ENCODE measurements around the gene TRRAP.

DNA sequence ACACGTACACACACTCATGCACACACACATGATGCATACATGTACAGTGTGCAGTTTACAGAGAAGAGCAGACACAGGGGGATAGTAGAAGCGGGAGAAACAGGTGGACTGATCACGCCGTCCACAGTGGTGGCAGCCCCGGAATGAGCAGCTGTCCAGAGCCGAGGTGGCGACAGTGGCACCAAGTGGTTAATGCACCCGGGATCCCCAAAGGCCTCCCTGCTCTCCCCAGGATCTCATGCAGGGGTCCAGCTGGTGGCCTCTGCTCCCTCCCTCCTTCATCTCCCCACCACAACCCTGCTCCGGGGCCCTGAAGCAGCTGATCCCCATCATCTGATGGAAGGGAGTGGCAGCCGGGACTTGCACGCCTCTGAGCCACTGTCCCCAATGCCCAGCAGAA, 38.2 kb upstream of the TRRAP start:
- TF ChIP-seq, protein P1, sequence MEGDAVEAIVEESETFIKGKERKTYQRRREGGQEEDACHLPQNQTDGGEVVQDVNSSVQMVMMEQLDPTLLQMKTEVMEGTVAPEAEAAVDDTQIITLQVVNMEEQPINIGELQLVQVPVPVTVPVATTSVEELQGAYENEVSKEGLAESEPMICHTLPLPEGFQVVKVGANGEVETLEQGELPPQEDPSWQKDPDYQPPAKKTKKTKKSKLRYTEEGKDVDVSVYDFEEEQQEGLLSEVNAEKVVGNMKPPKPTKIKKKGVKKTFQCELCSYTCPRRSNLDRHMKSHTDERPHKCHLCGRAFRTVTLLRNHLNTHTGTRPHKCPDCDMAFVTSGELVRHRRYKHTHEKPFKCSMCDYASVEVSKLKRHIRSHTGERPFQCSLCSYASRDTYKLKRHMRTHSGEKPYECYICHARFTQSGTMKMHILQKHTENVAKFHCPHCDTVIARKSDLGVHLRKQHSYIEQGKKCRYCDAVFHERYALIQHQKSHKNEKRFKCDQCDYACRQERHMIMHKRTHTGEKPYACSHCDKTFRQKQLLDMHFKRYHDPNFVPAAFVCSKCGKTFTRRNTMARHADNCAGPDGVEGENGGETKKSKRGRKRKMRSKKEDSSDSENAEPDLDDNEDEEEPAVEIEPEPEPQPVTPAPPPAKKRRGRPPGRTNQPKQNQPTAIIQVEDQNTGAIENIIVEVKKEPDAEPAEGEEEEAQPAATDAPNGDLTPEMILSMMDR (IDR thresholded peaks at IDR 0.05; ENCODE audit: low read depth, low read length, missing input control) = no peak
- TF ChIP-seq, protein P2, sequence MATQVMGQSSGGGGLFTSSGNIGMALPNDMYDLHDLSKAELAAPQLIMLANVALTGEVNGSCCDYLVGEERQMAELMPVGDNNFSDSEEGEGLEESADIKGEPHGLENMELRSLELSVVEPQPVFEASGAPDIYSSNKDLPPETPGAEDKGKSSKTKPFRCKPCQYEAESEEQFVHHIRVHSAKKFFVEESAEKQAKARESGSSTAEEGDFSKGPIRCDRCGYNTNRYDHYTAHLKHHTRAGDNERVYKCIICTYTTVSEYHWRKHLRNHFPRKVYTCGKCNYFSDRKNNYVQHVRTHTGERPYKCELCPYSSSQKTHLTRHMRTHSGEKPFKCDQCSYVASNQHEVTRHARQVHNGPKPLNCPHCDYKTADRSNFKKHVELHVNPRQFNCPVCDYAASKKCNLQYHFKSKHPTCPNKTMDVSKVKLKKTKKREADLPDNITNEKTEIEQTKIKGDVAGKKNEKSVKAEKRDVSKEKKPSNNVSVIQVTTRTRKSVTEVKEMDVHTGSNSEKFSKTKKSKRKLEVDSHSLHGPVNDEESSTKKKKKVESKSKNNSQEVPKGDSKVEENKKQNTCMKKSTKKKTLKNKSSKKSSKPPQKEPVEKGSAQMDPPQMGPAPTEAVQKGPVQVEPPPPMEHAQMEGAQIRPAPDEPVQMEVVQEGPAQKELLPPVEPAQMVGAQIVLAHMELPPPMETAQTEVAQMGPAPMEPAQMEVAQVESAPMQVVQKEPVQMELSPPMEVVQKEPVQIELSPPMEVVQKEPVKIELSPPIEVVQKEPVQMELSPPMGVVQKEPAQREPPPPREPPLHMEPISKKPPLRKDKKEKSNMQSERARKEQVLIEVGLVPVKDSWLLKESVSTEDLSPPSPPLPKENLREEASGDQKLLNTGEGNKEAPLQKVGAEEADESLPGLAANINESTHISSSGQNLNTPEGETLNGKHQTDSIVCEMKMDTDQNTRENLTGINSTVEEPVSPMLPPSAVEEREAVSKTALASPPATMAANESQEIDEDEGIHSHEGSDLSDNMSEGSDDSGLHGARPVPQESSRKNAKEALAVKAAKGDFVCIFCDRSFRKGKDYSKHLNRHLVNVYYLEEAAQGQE (IDR thresholded peaks at IDR 0.05) = no peak
- TF ChIP-seq, protein P3, sequence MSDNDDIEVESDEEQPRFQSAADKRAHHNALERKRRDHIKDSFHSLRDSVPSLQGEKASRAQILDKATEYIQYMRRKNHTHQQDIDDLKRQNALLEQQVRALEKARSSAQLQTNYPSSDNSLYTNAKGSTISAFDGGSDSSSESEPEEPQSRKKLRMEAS (IDR thresholded peaks at IDR 0.05) = no peak
- no peak for TF ChIP-seq JUND (IDR thresholded peaks at IDR 0.05)
